HCT116 (cell line): ENCODE data around the gene DGCR8. TPM values are rescaled to one million over a fixed set of nuclear protein-coding genes. Genes with fewer than 3 reads are reported as not detected.

Source experiments
- ATAC-seq: fragments of 200-7000 bp; cut with Tn5 transposase; 2 replicates; pipeline ENCODE4 v1.9.1; 2020; ENCODE audit warnings: mild to moderate bottlenecking, moderate library complexity
- BruUV-seq: library from RNA; stranded (reverse); fragments of 400-500 nt; replicated peaks from 2 replicates; lab custom pipeline; 2021; lab: Mats Ljungman, UMichigan
- CTCF ChIA-PET: fragments of 300-600 bp; sonication (Branson Sonifier 250); formaldehyde crosslinking; loops from one replicate; lab custom pipeline; 2021; ENCODE audit warnings: antibody characterized with exemption; lab: Charles Lee
- POLR2A ChIA-PET: fragments of 300-600, 350-600 bp; sonication (Branson Sonifier 250); formaldehyde crosslinking; loops from one replicate; lab custom pipeline; 2021; ENCODE audit warnings: antibody characterized with exemption; lab: Charles Lee
- RAD21 ChIA-PET, 2 experiments: fragments of 300-600 bp; sonication (Branson Sonifier 250); formaldehyde crosslinking; loops; one replicate each; lab custom pipeline; 2023; ENCODE audit warnings: low total read pairs in 2 of 2; ENCODE audit not compliant: uncharacterized antibody in 2 of 2, unreplicated experiment in 2 of 2, low non-redundant PET in 1 of 2; lab: Charles Lee
- DNase-seq: peaks from one replicate; pipeline ENCODE4 v3.0.0-alpha.2; 2010; ENCODE audit warnings: low read depth, low spot score
- H2AFZ ChIP-seq: fragments of 200-600 bp; shearing (Covaris generic), sonication (generic); 2 replicates; pipeline ENCODE4 v1.6.1; 2017; ENCODE audit warnings: low read depth, mixed run types, mixed read lengths, antibody characterized with exemption, low read length; ENCODE audit not compliant: poor library complexity, severe bottlenecking
- H3K27ac ChIP-seq: 2 replicates; pipeline ENCODE4 v1.5.1; 2012; ENCODE audit warnings: low read depth, low read length
- H3K27me3 ChIP-seq: fragments of 200-600 bp; sonication (generic); 2 replicates; pipeline ENCODE4 v1.6.1; 2016; ENCODE audit warnings: mixed run types, low read length, mixed read lengths; ENCODE audit not compliant: insufficient read depth
- H3K36me3 ChIP-seq, 2 experiments: fragments of 200-500 bp in 1 of 2; fragments of 200-600 bp in 1 of 2; sonication (Bioruptor generic) in 1 of 2; sonication (generic) in 1 of 2; 2 replicates each; pipeline versions ENCODE4 v1.5.1 to v1.6.1; 2014 to 2016; ENCODE audit warnings: low read length in 2 of 2, inconsistent platforms in 1 of 2, mixed read lengths in 1 of 2, mixed run types in 1 of 2; ENCODE audit not compliant: insufficient read depth in 2 of 2, control insufficient read depth in 1 of 2
- H3K4me1 ChIP-seq, 2 experiments: fragments of 200-600 bp in 1 of 2; sonication (generic) in 1 of 2; 2 replicates each; pipeline versions ENCODE4 v1.5.1 to v1.6.1; 2012 to 2017; ENCODE audit warnings: low read length in 2 of 2, inconsistent platforms in 1 of 2, mild to moderate bottlenecking in 1 of 2, mixed read lengths in 1 of 2, mixed run types in 1 of 2, moderate library complexity in 1 of 2; ENCODE audit not compliant: insufficient read depth in 2 of 2, control insufficient read depth in 1 of 2
- H3K4me2 ChIP-seq: fragments of 200-600 bp; sonication (generic); 2 replicates; pipeline ENCODE4 v1.6.1; 2017; ENCODE audit warnings: mixed run types, low read length, mixed read lengths
- H3K4me3 ChIP-seq, 2 experiments: fragments of 200-600 bp in 1 of 2; sonication (generic) in 1 of 2; replicated peaks in 1 of 2; 2 replicates each; pipeline ENCODE4 v1.5.1; 2011 to 2016; ENCODE audit warnings: low read length in 2 of 2, control low read depth in 1 of 2, low read depth in 1 of 2, mild to moderate bottlenecking in 1 of 2, mixed read lengths in 1 of 2, mixed run types in 1 of 2
- H3K79me2 ChIP-seq: fragments of 200-600 bp; sonication (generic); 2 replicates; pipeline ENCODE4 v1.6.1; 2017; ENCODE audit warnings: mild to moderate bottlenecking, mixed run types, low read length, moderate library complexity, mixed read lengths; ENCODE audit not compliant: insufficient read depth
- H3K9ac ChIP-seq: fragments of 200-600 bp; sonication (generic); 2 replicates; pipeline ENCODE4 v1.6.1; 2016; ENCODE audit warnings: low read length, mixed read lengths
- H3K9me2 ChIP-seq: fragments of 200-600 bp; sonication (generic), shearing (Covaris generic); 2 replicates; pipeline ENCODE4 v1.6.1; 2017; ENCODE audit warnings: mixed run types, mild to moderate bottlenecking, moderate library complexity; ENCODE audit not compliant: insufficient read depth
- H3K9me3 ChIP-seq, 2 experiments: fragments of 200-500 bp in 1 of 2; fragments of 200-600 bp in 1 of 2; sonication (Bioruptor generic) in 1 of 2; sonication (generic) in 1 of 2; 2 replicates each; pipeline ENCODE4 v1.6.1; 2014 to 2017; ENCODE audit warnings: low read length in 2 of 2, mixed read lengths in 2 of 2, inconsistent platforms in 1 of 2, low read depth in 1 of 2, mild to moderate bottlenecking in 1 of 2, mixed run types in 1 of 2, moderate library complexity in 1 of 2; ENCODE audit not compliant: control insufficient read depth in 1 of 2, insufficient read depth in 1 of 2
- H4K20me1 ChIP-seq: fragments of 200-600 bp; sonication (generic), shearing (Covaris generic); 2 replicates; pipeline ENCODE4 v1.6.1; 2017; ENCODE audit warnings: mixed run types, mild to moderate bottlenecking, moderate library complexity; ENCODE audit not compliant: insufficient read depth
- CBX3 ChIP-seq: IDR thresholded peaks from 2 replicates; pipeline ENCODE4 v1.6.1; 2012; ENCODE audit warnings: low read depth
- EGR1 ChIP-seq: IDR thresholded peaks from 2 replicates; pipeline ENCODE4 v1.6.1; 2012; ENCODE audit warnings: low read depth
- ELF1 ChIP-seq: IDR thresholded peaks from 2 replicates; pipeline ENCODE4 v1.6.1; 2012; ENCODE audit warnings: low read depth, borderline replicate concordance
- EZH2 ChIP-seq: fragments of 200-600 bp; sonication (generic); IDR thresholded peaks from 2 replicates; pipeline ENCODE4 v1.6.1; 2017; ENCODE audit warnings: antibody characterized with exemption, mixed run types
- EZH2phosphoT487 ChIP-seq: fragments of 200-600 bp; IDR thresholded peaks from 2 replicates; pipeline ENCODE4 v1.6.1; 2018; ENCODE audit warnings: antibody characterized with exemption, borderline replicate concordance
- FOSL1 ChIP-seq: IDR thresholded peaks from 2 replicates; pipeline ENCODE4 v1.6.1; 2012; ENCODE audit warnings: low read depth
- POLR2A ChIP-seq: IDR thresholded peaks from 2 replicates; pipeline ENCODE4 v1.7.0; 2011; ENCODE audit warnings: borderline replicate concordance; ENCODE audit not compliant: insufficient read depth, insufficient read length; ENCODE audit errors: extremely low read depth
- POLR2AphosphoS5 ChIP-seq: IDR thresholded peaks from 2 replicates; pipeline ENCODE4 v1.6.1; 2011; ENCODE audit warnings: mild to moderate bottlenecking, low read depth, low read length, moderate library complexity
- SIN3A ChIP-seq: IDR thresholded peaks from 2 replicates; pipeline ENCODE4 v1.6.1; 2012; ENCODE audit warnings: low read depth
- TCF7L2 ChIP-seq: IDR thresholded peaks from 2 replicates; pipeline ENCODE4 v1.7.0; 2011; ENCODE audit warnings: borderline replicate concordance, inconsistent platforms; ENCODE audit not compliant: insufficient read depth, insufficient read length; ENCODE audit errors: extremely low read depth
- YY1 ChIP-seq: IDR thresholded peaks from 2 replicates; pipeline ENCODE4 v1.6.1; 2011; ENCODE audit warnings: low read length, low read depth, moderate library complexity, mild to moderate bottlenecking; ENCODE audit not compliant: insufficient replicate concordance; ENCODE audit errors: extremely low read depth
- ZNF274 ChIP-seq: fragments of 200-500 bp; sonication (Bioruptor generic); IDR thresholded peaks from 2 replicates; pipeline ENCODE4 v1.6.1; 2014; ENCODE audit warnings: mild to moderate bottlenecking, low read depth, low read length, inconsistent platforms
- intact Hi-C: fragments of 100-400 bp; cut with micrococcal nuclease; formaldehyde crosslinking; loops from 2 replicates; pipeline ENCODE4 v1.10.0; 2022
- total RNA-seq: library from RNA; stranded (reverse); gene quantifications from one replicate; pipeline ENCODE4 v1.2.1, GENCODE V29; 2021; ENCODE audit not compliant: unreplicated experiment
- TF ChIP-seq, protein P1 (sequence below): IDR thresholded peaks from 2 replicates; pipeline ENCODE4 v1.6.1; 2011; ENCODE audit warnings: mild to moderate bottlenecking, low read length, moderate library complexity; ENCODE audit not compliant: insufficient replicate concordance; ENCODE audit errors: extremely low read depth
- TF ChIP-seq, protein P2 (sequence below): IDR thresholded peaks from 2 replicates; pipeline ENCODE4 v1.6.1; 2012; ENCODE audit warnings: low read depth
- TF ChIP-seq, protein P3 (sequence below): IDR thresholded peaks from 2 replicates; pipeline ENCODE4 v1.6.1; 2012

Gene DGCR8
- total RNA-seq, 1 experiment from 2014 or later, result 43.8 TPM

DNA sequence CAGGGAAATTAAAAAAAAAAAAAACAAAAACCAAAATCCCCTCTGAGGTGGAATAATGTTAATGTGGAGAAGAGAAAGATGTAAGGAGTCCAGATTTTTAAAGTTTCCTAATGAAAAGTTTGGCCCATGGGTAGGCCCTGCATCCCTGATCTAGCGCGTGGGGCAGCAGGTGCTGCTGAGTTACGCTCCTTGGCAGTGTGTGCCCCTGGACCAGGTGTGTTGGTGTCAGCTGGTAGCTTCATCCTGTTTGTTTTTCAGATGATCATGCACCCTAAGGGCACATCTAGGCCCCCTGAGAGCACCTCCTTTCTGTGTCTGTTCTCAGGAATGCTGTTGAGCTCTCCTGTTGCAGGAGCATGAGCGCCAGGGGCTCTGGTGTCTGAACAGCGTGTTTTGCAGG, 6.7 kb downstream of the DGCR8 start:
- intact Hi-C loops, result loop anchor here (10.0 kb wide), 1 partner anchor 102 kb away; no protein-coding TSS in a partner anchor
- CTCF ChIA-PET, result no interaction called here
- Histone ChIP-seq H3K79me2 (peaks cover 91% of the 10 kb centered on the region), H2AFZ (no peak overlapping the region), H3K4me3 (no peak overlapping the region), H3K9me2 (no peaks in the 10 kb centered on the region), H3K27ac (no peak overlapping the region), H4K20me1 (peaks cover 11% of the 10 kb centered on the region; the same call in 1 of the 2 replicates), H3K9ac (no peak overlapping the region), H3K9me3 (no peaks in the 10 kb centered on the region), H3K27me3 (no peaks in the 10 kb centered on the region), H3K4me2 (no peak overlapping the region), H3K4me1 (peaks cover 4 to 15% of the 10 kb centered on the region in 2 experiments; a peak in 2 of 4 replicates), H3K36me3 (peaks cover 60 to 70% of the 10 kb centered on the region in 2 experiments)
- POLR2A ChIA-PET, result no interaction called here
- no peak for ATAC-seq
- RAD21 ChIA-PET, result no interaction called here
- no TSS peak for BruUV-seq
- no peak for TF ChIP-seq FOSL1
- no peak for TF ChIP-seq SIN3A
- no peak for TF ChIP-seq ZNF274
- TF ChIP-seq CBX3, result no peak
- TF ChIP-seq, protein P1, sequence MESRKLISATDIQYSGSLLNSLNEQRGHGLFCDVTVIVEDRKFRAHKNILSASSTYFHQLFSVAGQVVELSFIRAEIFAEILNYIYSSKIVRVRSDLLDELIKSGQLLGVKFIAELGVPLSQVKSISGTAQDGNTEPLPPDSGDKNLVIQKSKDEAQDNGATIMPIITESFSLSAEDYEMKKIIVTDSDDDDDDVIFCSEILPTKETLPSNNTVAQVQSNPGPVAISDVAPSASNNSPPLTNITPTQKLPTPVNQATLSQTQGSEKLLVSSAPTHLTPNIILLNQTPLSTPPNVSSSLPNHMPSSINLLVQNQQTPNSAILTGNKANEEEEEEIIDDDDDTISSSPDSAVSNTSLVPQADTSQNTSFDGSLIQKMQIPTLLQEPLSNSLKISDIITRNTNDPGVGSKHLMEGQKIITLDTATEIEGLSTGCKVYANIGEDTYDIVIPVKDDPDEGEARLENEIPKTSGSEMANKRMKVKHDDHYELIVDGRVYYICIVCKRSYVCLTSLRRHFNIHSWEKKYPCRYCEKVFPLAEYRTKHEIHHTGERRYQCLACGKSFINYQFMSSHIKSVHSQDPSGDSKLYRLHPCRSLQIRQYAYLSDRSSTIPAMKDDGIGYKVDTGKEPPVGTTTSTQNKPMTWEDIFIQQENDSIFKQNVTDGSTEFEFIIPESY, result no peak
- TF ChIP-seq EZH2, result no peak
- no peak for TF ChIP-seq ELF1
- TF ChIP-seq, protein P2, sequence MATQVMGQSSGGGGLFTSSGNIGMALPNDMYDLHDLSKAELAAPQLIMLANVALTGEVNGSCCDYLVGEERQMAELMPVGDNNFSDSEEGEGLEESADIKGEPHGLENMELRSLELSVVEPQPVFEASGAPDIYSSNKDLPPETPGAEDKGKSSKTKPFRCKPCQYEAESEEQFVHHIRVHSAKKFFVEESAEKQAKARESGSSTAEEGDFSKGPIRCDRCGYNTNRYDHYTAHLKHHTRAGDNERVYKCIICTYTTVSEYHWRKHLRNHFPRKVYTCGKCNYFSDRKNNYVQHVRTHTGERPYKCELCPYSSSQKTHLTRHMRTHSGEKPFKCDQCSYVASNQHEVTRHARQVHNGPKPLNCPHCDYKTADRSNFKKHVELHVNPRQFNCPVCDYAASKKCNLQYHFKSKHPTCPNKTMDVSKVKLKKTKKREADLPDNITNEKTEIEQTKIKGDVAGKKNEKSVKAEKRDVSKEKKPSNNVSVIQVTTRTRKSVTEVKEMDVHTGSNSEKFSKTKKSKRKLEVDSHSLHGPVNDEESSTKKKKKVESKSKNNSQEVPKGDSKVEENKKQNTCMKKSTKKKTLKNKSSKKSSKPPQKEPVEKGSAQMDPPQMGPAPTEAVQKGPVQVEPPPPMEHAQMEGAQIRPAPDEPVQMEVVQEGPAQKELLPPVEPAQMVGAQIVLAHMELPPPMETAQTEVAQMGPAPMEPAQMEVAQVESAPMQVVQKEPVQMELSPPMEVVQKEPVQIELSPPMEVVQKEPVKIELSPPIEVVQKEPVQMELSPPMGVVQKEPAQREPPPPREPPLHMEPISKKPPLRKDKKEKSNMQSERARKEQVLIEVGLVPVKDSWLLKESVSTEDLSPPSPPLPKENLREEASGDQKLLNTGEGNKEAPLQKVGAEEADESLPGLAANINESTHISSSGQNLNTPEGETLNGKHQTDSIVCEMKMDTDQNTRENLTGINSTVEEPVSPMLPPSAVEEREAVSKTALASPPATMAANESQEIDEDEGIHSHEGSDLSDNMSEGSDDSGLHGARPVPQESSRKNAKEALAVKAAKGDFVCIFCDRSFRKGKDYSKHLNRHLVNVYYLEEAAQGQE, result no peak
- TF ChIP-seq EZH2phosphoT487, result no peak
- TF ChIP-seq EGR1, result no peak
- TF ChIP-seq POLR2AphosphoS5, result no peak
- TF ChIP-seq, protein P3, sequence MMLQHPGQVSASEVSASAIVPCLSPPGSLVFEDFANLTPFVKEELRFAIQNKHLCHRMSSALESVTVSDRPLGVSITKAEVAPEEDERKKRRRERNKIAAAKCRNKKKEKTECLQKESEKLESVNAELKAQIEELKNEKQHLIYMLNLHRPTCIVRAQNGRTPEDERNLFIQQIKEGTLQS, result no peak
- TF ChIP-seq YY1, result no peak
- TF ChIP-seq POLR2A, result no peak
- TF ChIP-seq TCF7L2, result no peak
- DNase-seq, result no peak
